ENCODE data around the gene CHRNB2. TPM values are rescaled to one million over a fixed set of nuclear protein-coding genes. Genes with fewer than 3 reads are reported as not detected.

CHRNB2 gene
- total RNA-seq, 1 donor from 2014 or later: 2.7 TPM

GRCh38 chr1:154619181-154619948 lies 51.8 kb downstream of the CHRNB2 start:
- no peak for DNase-seq (ENCODE audit: low spot score, unreplicated experiment)
- H3K4me3 Mint-ChIP-seq (ENCODE audit: low read depth): no peak overlapping the region
- no peaks in the 10 kb centered on the region for H3K27me3 Mint-ChIP-seq
- peaks cover 3% of the 10 kb centered on the region for H3K36me3 Mint-ChIP-seq (ENCODE audit: insufficient read depth)
- no peak overlapping the region for H3K27ac Mint-ChIP-seq
- no peaks in the 10 kb centered on the region for H3K9me3 Mint-ChIP-seq (ENCODE audit: low read depth)
- peaks cover 15% of the 10 kb centered on the region for H3K4me1 Mint-ChIP-seq (ENCODE audit: low read depth)
- TF ChIP-seq CTCF (IDR thresholded peaks at IDR 0.05; ENCODE audit: unreplicated experiment): no peak

GRCh38 chr1:154620751-154621150 lies 53.2 kb downstream of the CHRNB2 start:
- Mint-ChIP-seq H3K27ac (no peak overlapping the region), H3K4me1 (ENCODE audit: low read depth) (peaks cover 17% of the 10 kb centered on the region)

GRCh38 chr1:154621875-154622274 lies 54.3 kb downstream of the CHRNB2 start:
- no peak for DNase-seq (ENCODE audit: low spot score, unreplicated experiment)
- no peak for TF ChIP-seq CTCF (IDR thresholded peaks at IDR 0.05; ENCODE audit: unreplicated experiment)
- peaks cover 18% of the 10 kb centered on the region for H3K4me1 Mint-ChIP-seq (ENCODE audit: low read depth)
- H3K36me3 Mint-ChIP-seq (ENCODE audit: insufficient read depth): peaks cover 3% of the 10 kb centered on the region
- H3K4me3 Mint-ChIP-seq (ENCODE audit: low read depth): no peak overlapping the region
- no peaks in the 10 kb centered on the region for H3K27me3 Mint-ChIP-seq
- H3K27ac Mint-ChIP-seq: peak overlapping the region; percentile 67
- H3K9me3 Mint-ChIP-seq (ENCODE audit: low read depth): no peaks in the 10 kb centered on the region

More at GRCh38 chr1:154620751-154621150, 53.2 kb downstream of the CHRNB2 start:
- peaks cover 3% of the 10 kb centered on the region for H3K36me3 Mint-ChIP-seq (ENCODE audit: insufficient read depth)
- DNase-seq (ENCODE audit: low spot score, unreplicated experiment): no peak
- H3K9me3 Mint-ChIP-seq (ENCODE audit: low read depth): no peaks in the 10 kb centered on the region
- TF ChIP-seq CTCF (IDR thresholded peaks at IDR 0.05; ENCODE audit: unreplicated experiment): no peak
- no peak overlapping the region for H3K4me3 Mint-ChIP-seq (ENCODE audit: low read depth)
- H3K27me3 Mint-ChIP-seq: no peaks in the 10 kb centered on the region

- no peak for DNase-seq (ENCODE audit: low spot score, unreplicated experiment)
- no peak for TF ChIP-seq CTCF (IDR thresholded peaks at IDR 0.05; ENCODE audit: unreplicated experiment)
- peaks cover 3% of the 10 kb centered on the region for H3K36me3 Mint-ChIP-seq (ENCODE audit: insufficient read depth)
- no peak overlapping the region for H3K27ac Mint-ChIP-seq
- no peak overlapping the region for H3K4me3 Mint-ChIP-seq (ENCODE audit: low read depth)
- peaks cover 18% of the 10 kb centered on the region for H3K4me1 Mint-ChIP-seq (ENCODE audit: low read depth)
- H3K27me3 Mint-ChIP-seq: no peaks in the 10 kb centered on the region
- H3K9me3 Mint-ChIP-seq (ENCODE audit: low read depth): no peaks in the 10 kb centered on the region
Observed at GRCh38 chr1:154622503-154623039, 55.0 kb downstream of the CHRNB2 start.

GRCh38 chr1:154623358-154623757 lies 55.8 kb downstream of the CHRNB2 start:
- no peak overlapping the region for H3K4me3 Mint-ChIP-seq (ENCODE audit: low read depth)
- peaks cover 3% of the 10 kb centered on the region for H3K36me3 Mint-ChIP-seq (ENCODE audit: insufficient read depth)
- H3K27ac Mint-ChIP-seq: no peak overlapping the region
- TF ChIP-seq CTCF (IDR thresholded peaks at IDR 0.05; ENCODE audit: unreplicated experiment): no peak
- H3K27me3 Mint-ChIP-seq: no peaks in the 10 kb centered on the region
- H3K4me1 Mint-ChIP-seq (ENCODE audit: low read depth): peaks cover 18% of the 10 kb centered on the region
- no peak for DNase-seq (ENCODE audit: low spot score, unreplicated experiment)
- no peaks in the 10 kb centered on the region for H3K9me3 Mint-ChIP-seq (ENCODE audit: low read depth)

Measured in progenitor cell of endocrine pancreas (in vitro differentiated cells).